ENCODE measurements around the gene CYREN. TPM values are rescaled to one million over a fixed set of nuclear protein-coding genes. Genes with fewer than 3 reads are reported as not detected.

CYREN gene
- total and polyA plus RNA-seq, 2 experiments from 2014 or later, result 22.7 to 70.6 TPM

DNA sequence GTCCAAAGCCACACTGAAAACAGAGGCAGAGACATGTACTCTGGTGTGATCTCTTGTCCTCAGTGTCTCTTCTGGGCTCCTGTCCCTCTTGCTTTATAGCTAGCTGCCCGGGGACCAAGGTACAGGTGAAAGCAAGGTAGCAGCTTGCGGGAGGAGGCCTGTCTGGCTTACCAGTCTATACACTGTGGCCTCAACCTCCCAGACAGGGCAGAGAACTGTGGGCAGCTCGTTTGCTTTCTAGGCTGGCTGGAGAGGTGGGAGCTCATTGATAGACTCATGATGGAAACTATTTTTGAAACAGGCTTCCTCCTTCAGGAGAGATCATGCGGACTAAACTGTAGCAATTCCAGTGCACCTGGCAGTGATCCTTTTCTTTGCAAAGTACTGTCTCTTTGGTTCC is 4.6 kb downstream of the CYREN start:
- peaks cover 4% of the 10 kb centered on the region; the same call in 1 of the 2 replicates for H4K20me1 ChIP-seq (replicated peaks; ENCODE audit: insufficient read depth)
- no peak overlapping the region for H3K4me3 Mint-ChIP-seq
- no peak overlapping the region for H3K27ac Mint-ChIP-seq
- no peak overlapping the region for H3K4me3 ChIP-seq
- peaks cover 17% of the 10 kb centered on the region; the same call in 1 of the 2 replicates for H3K4me1 ChIP-seq (ENCODE audit: insufficient read depth)
- H2AFZ ChIP-seq, result no peak overlapping the region
- TF ChIP-seq, protein P1, sequence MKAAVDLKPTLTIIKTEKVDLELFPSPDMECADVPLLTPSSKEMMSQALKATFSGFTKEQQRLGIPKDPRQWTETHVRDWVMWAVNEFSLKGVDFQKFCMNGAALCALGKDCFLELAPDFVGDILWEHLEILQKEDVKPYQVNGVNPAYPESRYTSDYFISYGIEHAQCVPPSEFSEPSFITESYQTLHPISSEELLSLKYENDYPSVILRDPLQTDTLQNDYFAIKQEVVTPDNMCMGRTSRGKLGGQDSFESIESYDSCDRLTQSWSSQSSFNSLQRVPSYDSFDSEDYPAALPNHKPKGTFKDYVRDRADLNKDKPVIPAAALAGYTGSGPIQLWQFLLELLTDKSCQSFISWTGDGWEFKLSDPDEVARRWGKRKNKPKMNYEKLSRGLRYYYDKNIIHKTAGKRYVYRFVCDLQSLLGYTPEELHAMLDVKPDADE (IDR thresholded peaks at IDR 0.05), result no peak
- TF ChIP-seq CREB1 (CRISPR knock-in tag; IDR thresholded peaks at IDR 0.05; ENCODE audit: low read depth), result no peak
- no peak for TF ChIP-seq ZNF331 (CRISPR knock-in tag; IDR thresholded peaks at IDR 0.05; ENCODE audit: low read depth)
- no peak for TF ChIP-seq EZH2phosphoT487 (IDR thresholded peaks at IDR 0.05; ENCODE audit: unreplicated experiment)
- TF ChIP-seq JUNB (IDR thresholded peaks at IDR 0.05; ENCODE audit: unreplicated experiment), result no peak
- TF ChIP-seq, protein P2, sequence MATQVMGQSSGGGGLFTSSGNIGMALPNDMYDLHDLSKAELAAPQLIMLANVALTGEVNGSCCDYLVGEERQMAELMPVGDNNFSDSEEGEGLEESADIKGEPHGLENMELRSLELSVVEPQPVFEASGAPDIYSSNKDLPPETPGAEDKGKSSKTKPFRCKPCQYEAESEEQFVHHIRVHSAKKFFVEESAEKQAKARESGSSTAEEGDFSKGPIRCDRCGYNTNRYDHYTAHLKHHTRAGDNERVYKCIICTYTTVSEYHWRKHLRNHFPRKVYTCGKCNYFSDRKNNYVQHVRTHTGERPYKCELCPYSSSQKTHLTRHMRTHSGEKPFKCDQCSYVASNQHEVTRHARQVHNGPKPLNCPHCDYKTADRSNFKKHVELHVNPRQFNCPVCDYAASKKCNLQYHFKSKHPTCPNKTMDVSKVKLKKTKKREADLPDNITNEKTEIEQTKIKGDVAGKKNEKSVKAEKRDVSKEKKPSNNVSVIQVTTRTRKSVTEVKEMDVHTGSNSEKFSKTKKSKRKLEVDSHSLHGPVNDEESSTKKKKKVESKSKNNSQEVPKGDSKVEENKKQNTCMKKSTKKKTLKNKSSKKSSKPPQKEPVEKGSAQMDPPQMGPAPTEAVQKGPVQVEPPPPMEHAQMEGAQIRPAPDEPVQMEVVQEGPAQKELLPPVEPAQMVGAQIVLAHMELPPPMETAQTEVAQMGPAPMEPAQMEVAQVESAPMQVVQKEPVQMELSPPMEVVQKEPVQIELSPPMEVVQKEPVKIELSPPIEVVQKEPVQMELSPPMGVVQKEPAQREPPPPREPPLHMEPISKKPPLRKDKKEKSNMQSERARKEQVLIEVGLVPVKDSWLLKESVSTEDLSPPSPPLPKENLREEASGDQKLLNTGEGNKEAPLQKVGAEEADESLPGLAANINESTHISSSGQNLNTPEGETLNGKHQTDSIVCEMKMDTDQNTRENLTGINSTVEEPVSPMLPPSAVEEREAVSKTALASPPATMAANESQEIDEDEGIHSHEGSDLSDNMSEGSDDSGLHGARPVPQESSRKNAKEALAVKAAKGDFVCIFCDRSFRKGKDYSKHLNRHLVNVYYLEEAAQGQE (IDR thresholded peaks at IDR 0.05; ENCODE audit: unreplicated experiment), result no peak
- TF ChIP-seq, protein P3, sequence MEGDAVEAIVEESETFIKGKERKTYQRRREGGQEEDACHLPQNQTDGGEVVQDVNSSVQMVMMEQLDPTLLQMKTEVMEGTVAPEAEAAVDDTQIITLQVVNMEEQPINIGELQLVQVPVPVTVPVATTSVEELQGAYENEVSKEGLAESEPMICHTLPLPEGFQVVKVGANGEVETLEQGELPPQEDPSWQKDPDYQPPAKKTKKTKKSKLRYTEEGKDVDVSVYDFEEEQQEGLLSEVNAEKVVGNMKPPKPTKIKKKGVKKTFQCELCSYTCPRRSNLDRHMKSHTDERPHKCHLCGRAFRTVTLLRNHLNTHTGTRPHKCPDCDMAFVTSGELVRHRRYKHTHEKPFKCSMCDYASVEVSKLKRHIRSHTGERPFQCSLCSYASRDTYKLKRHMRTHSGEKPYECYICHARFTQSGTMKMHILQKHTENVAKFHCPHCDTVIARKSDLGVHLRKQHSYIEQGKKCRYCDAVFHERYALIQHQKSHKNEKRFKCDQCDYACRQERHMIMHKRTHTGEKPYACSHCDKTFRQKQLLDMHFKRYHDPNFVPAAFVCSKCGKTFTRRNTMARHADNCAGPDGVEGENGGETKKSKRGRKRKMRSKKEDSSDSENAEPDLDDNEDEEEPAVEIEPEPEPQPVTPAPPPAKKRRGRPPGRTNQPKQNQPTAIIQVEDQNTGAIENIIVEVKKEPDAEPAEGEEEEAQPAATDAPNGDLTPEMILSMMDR (conservative IDR thresholded peaks at IDR 0.05; ENCODE audit: low read depth in 2 of 2), result no peak
- no peak for TF ChIP-seq ZNF462 (CRISPR knock-in tag; IDR thresholded peaks at IDR 0.05)
- TF ChIP-seq STAT1 (IDR thresholded peaks at IDR 0.05; ENCODE audit: unreplicated experiment), result no peak
- no peak for TF ChIP-seq ZNF114 (CRISPR knock-in tag; IDR thresholded peaks at IDR 0.05)
- TF ChIP-seq EZH2 (IDR thresholded peaks at IDR 0.05; ENCODE audit: low read depth, unreplicated experiment), result no peak
- TF ChIP-seq NANOG (IDR thresholded peaks at IDR 0.05; ENCODE audit: borderline replicate concordance), result no peak
- TF ChIP-seq POLR2AphosphoS5 (IDR thresholded peaks at IDR 0.05; ENCODE audit: low read depth), result no peak
- DNase-seq (ENCODE audit: low spot score) (no peak), ATAC-seq (no peak)
- H3K36me3 Mint-ChIP-seq (ENCODE audit: low read depth), result peaks cover 88% of the 10 kb centered on the region
- H3K9me3 Mint-ChIP-seq, result peaks cover 29% of the 10 kb centered on the region
- H3K9me2 ChIP-seq (ENCODE audit: insufficient read depth), result peaks cover 4% of the 10 kb centered on the region; the same call in 1 of the 2 replicates
- H3K27me3 Mint-ChIP-seq (ENCODE audit: insufficient read depth, low read depth, poor library complexity), result peaks cover 24% of the 10 kb centered on the region
- H3K4me2 ChIP-seq, result no peak overlapping the region
- peaks cover 22% of the 10 kb centered on the region for H3K4me1 Mint-ChIP-seq
- no peak overlapping the region for H3K27ac ChIP-seq (ENCODE audit: low read depth)
- H3K36me3 ChIP-seq (ENCODE audit: insufficient read depth), result peaks cover 17% of the 10 kb centered on the region; the same call in 1 of the 2 replicates
- peaks cover 16% of the 10 kb centered on the region for H3K79me2 ChIP-seq (replicated peaks; ENCODE audit: insufficient read depth)
- H3K27me3 ChIP-seq (ENCODE audit: insufficient read depth), result no peaks in the 10 kb centered on the region
- H3F3A ChIP-seq (replicated peaks; ENCODE audit: low read depth), result no peaks in the 10 kb centered on the region; the same call in 1 of the 2 replicates
